IPS-20b (cell line): ENCODE measurements around the gene YJU2.

Source experiments
- H3K27ac ChIP-seq: one replicate; pipeline ENCODE4 v1.5.1; 2013; ENCODE audit warnings: low read length
- H3K27me3 ChIP-seq: 2 replicates; pipeline ENCODE4 v1.6.1; 2013; ENCODE audit warnings: mild to moderate bottlenecking, low read length, inconsistent platforms; ENCODE audit not compliant: insufficient read depth
- H3K36me3 ChIP-seq: 2 replicates; pipeline ENCODE4 v1.6.1; 2013; ENCODE audit warnings: low read depth, mild to moderate bottlenecking, inconsistent platforms, low read length, moderate library complexity; ENCODE audit not compliant: insufficient read depth
- H3K4me1 ChIP-seq: 2 replicates; pipeline ENCODE4 v1.6.1; 2013; ENCODE audit warnings: mild to moderate bottlenecking, control low read depth, inconsistent platforms, low read length, moderate library complexity; ENCODE audit not compliant: insufficient read depth
- H3K4me3 ChIP-seq: 2 replicates; pipeline ENCODE4 v1.5.1; 2013; ENCODE audit warnings: mild to moderate bottlenecking, low read length, inconsistent platforms
- H3K9ac ChIP-seq: 2 replicates; pipeline ENCODE4 v1.6.1; 2013; ENCODE audit warnings: low read depth, mild to moderate bottlenecking, inconsistent platforms, low read length, moderate library complexity
- H3K9me3 ChIP-seq: 2 replicates; pipeline ENCODE4 v1.6.1; 2013; ENCODE audit warnings: mild to moderate bottlenecking, low read depth, low read length, inconsistent platforms; ENCODE audit not compliant: insufficient read depth

YJU2 gene

DNA sequence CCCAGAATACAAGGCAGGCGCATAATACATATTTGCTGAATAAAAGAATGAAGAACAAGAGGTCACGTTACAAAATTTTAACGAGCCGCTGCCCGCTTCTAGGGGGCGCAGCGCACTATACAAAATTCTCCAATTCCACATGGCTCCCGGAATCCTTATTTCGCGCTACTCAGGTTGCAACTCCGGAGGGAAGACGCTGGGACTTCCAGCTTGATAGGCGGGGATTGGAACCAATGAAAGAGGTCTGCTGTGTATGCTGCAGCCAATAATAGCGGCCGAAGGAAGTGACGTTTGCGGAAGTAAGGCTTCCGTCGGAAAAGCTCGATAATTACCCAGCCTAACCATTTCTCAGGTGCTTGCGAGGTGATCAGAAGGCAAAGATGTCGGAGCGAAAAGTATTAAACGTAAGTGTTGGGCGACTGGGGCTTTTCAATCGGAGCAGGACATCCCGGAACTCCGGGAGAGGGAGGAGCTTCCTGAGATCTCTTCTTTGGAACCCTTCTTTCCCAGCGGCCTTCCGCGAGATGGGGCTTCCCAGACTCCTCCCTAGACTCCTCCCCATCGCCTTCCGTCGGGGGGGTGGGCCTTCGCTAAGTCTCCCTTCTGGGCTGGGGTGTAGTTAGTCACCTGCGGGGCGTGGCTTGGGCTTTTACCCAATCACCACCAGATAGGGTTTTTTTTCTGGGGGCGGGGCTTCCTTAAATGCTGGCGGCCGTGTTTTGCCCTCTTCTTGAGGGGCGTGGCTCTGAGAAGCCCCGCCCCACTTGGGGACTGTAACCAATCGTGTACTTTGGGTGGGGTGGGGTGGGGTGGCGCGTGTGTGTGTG is at the start of gene YJU2:
TSS of gene YJU2 (plus strand) at position 314 of the 827 bp plus-strand sequence. CDS start at position 381, 67 bp downstream.
- peaks cover 36% of the 10 kb centered on the region for H3K36me3 ChIP-seq
- H3K9me3 ChIP-seq = no peaks in the 10 kb centered on the region; the same call in 1 of the 2 replicates

DNA sequence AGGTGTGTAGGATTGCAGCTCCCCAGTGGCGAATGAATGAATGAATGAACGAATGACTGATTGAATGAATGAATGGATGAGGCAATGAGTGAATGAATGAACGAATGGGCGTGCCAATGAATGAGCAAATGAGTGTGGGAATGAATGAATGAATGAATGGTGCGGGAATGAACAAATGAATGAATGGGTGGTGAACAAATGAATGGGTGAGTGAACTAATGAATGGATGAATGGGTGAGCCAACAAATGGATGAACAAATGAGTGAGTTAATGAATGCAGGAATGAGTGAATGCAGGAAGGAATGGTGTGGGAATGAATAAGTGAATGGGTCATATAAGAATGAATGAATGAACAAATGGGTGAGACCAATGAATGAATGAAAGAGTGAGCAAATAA is 49.7 kb upstream of the YJU2 start:
- H3K36me3 ChIP-seq = no peaks in the 10 kb centered on the region
- H3K4me3 ChIP-seq = peak overlapping the region; percentile 63; the same call in 1 of the 2 replicates
- H3K9ac ChIP-seq = no peak overlapping the region
- no peaks in the 10 kb centered on the region for H3K9me3 ChIP-seq
- H3K4me1 ChIP-seq = peaks cover 2% of the 10 kb centered on the region; the same call in 1 of the 2 replicates
- no peak overlapping the region for H3K27ac ChIP-seq
- H3K27me3 ChIP-seq = peaks cover 33% of the 10 kb centered on the region

More for the DNA sequence above, at the start of gene YJU2:
- H3K27me3 ChIP-seq = 0 out of 2 replicates have a peak, but pooled peaks cover 1% of the 10 kb centered on the region
- H3K9ac ChIP-seq = peak within 1 kb of the TSS; percentile 89
- H3K27ac ChIP-seq = peak within 1 kb of the TSS; percentile 80
- H3K4me1 ChIP-seq = no peaks in the 10 kb centered on the region; the same call in 1 of the 2 replicates
- peak within 1 kb of the TSS; percentile 85 for H3K4me3 ChIP-seq

DNA sequence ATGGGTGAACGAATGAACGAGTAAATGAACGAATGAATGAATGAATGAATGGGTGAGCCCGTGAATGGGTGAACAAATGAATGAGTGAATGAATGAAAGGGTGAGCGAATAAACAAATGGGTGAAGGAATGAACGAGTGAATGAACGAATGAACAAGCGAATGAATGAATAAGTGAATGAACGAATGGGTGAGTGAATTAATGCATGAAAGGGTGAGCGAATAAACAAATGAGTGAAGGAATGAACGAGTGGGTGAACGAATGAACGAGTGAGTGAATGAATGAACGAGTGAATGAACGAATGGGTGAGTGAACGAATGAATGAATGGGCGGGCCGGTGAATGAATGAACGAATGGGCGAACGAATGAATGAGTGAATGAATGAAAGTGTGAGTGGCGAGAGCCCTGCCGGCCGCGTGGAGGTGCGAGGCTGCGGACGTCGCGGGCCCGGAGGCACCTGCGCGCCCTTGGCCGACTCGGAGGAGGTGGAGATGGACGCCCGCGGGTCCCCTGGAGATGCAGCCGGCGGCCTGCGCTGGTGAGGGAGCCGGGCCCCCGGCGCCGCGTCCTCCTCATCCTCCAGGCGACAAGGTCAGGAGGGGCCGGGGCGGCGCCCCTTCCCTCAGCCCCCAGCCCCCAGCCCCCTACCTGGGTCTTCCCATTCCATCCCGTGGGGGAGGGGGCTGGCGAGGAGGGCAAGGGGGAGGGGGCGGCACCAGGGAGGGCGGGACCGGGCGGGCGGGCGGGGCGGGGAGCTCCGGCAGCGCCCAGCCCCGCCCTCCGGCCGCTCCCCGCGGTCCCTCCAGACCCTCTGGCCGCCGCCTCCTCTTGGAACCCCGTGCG is 49.0 kb upstream of the YJU2 start:
- Histone ChIP-seq H3K9ac (no peak overlapping the region), H3K4me1 (peaks cover 2% of the 10 kb centered on the region; the same call in 1 of the 2 replicates), H3K9me3 (no peaks in the 10 kb centered on the region), H3K4me3 (peak overlapping the region; percentile 63), H3K27me3 (peaks cover 33% of the 10 kb centered on the region), H3K27ac (no peak overlapping the region), H3K36me3 (no peaks in the 10 kb centered on the region)

DNA sequence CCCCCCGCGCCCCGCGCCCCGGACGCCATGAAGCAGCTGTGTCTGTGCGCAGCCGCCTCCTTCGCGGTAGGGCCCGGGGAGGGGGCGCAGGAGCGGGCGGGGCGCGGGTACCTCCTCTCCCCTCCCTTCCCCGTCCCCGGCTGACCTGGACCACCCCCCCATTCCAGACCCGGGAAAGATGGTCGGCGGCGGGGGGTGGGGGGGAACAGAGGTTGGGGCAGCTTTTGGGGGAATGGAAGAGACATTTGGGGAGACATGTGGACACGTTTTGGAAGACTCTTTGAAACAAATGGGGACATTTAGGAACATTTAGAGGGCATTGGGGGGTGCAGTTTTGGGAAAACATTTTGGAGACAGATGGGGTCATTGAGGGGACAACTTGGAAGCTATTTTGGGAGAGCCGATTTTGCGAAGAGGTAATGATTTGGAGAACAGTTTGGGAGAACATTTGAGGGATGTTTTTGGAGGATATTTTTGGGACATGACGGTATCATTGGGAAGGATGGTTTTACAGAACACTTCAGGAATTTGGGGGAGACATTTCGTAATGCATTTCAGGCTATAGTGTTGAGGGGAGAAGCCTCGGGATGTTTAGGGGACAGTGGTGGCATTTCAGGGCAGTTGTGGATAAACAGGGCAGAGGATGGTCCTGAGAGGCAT is 48.3 kb upstream of the YJU2 start:
- H3K27ac ChIP-seq = no peak overlapping the region
- no peaks in the 10 kb centered on the region for H3K9me3 ChIP-seq
- peaks cover 33% of the 10 kb centered on the region for H3K27me3 ChIP-seq
- no peaks in the 10 kb centered on the region for H3K36me3 ChIP-seq
- H3K4me3 ChIP-seq = peak overlapping the region; percentile 55
- H3K9ac ChIP-seq = no peak overlapping the region; the same call in 1 of the 2 replicates
- H3K4me1 ChIP-seq = peaks cover 2% of the 10 kb centered on the region; the same call in 1 of the 2 replicates

DNA sequence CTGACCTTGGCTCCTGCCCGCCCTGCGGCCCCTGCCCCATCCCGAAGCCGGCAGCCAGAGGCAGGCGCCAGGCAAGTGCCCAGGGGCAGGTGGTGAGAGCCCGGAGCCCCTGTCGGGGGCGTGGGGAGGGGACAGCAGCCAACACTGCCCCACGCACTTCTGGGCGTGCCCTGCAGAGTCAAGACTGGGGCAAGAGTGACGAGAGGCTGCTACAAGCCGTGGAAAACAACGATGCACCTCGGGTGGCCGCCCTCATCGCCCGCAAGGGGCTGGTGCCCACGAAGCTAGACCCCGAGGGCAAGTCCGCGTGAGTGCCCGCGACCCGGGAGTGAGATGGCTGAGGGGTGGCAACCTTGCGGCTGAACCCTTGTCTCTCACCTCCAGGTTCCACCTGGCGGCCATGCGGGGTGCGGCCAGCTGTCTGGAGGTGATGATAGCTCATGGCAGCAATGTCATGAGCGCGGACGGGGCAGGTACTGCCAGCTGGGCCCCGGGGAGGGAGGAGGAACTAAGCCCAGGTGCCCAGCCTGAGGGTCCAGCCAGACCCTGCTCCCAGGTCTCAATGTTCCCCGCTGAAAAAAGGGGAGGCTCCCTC is 47.1 kb upstream of the YJU2 start:
- Histone ChIP-seq H3K9me3 (no peaks in the 10 kb centered on the region), H3K4me3 (no peak overlapping the region), H3K36me3 (no peaks in the 10 kb centered on the region), H3K4me1 (peaks cover 2% of the 10 kb centered on the region; the same call in 1 of the 2 replicates), H3K27me3 (peaks cover 33% of the 10 kb centered on the region), H3K9ac (no peak overlapping the region), H3K27ac (no peak overlapping the region)

DNA sequence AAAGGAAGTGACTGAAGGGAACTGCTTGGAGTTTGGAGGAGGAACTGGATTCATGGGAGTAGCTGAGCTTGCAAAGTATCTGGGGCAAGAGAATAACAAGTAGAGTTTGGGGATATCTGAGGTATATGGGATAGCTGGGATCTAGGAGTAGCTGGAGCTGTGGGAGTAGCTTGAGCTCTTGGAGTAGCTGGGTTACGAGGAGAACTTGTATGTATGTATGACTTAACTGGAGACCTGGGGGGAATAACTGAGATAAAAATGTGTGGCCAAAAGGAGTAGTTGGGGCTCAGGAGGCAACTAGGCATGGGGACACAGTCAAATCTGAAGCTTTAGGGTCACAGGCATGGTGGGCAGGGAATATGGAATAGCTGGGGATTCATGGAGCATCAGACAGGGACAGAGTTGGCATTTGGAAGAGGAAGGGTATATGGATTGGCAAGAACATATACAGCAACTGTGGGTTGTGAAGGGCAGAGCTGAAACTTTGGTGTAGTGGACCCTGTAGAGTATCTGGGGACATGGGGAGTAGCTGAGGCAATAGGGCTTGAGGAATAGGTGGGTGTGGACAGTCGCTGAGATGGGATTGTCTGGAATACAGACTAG is 45.8 kb upstream of the YJU2 start:
- Histone ChIP-seq H3K4me1 (peaks cover 2% of the 10 kb centered on the region; the same call in 1 of the 2 replicates), H3K27me3 (peaks cover 33% of the 10 kb centered on the region)

DNA sequence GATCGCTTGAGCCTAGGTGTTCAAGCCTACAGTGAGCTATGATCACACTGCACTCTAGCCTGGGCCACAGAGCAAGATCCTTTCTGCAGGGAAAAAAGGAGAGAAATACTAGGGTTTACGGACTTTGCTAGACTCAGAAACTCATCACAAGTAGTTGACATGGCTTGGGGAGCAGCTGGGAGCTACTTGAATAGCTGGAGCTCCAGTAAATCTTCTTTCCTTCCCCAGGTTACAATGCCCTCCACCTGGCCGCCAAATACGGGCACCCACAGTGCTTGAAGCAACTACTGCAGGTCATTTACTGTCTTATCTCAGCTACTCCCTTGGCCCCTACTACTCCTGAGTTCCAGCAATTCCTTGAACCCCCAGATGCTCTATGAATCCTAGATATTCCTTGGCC is 45.1 kb upstream of the YJU2 start:
- Histone ChIP-seq H3K4me3 (no peak overlapping the region), H3K4me1 (peaks cover 2% of the 10 kb centered on the region; the same call in 1 of the 2 replicates), H3K27me3 (peaks cover 31% of the 10 kb centered on the region), H3K9me3 (no peaks in the 10 kb centered on the region), H3K36me3 (no peaks in the 10 kb centered on the region), H3K9ac (no peak overlapping the region), H3K27ac (no peak overlapping the region)

More for the DNA sequence above, 45.8 kb upstream of the YJU2 start:
- H3K4me3 ChIP-seq = no peak overlapping the region
- H3K36me3 ChIP-seq = no peaks in the 10 kb centered on the region
- H3K9me3 ChIP-seq = no peaks in the 10 kb centered on the region
- no peak overlapping the region for H3K9ac ChIP-seq
- H3K27ac ChIP-seq = no peak overlapping the region

DNA sequence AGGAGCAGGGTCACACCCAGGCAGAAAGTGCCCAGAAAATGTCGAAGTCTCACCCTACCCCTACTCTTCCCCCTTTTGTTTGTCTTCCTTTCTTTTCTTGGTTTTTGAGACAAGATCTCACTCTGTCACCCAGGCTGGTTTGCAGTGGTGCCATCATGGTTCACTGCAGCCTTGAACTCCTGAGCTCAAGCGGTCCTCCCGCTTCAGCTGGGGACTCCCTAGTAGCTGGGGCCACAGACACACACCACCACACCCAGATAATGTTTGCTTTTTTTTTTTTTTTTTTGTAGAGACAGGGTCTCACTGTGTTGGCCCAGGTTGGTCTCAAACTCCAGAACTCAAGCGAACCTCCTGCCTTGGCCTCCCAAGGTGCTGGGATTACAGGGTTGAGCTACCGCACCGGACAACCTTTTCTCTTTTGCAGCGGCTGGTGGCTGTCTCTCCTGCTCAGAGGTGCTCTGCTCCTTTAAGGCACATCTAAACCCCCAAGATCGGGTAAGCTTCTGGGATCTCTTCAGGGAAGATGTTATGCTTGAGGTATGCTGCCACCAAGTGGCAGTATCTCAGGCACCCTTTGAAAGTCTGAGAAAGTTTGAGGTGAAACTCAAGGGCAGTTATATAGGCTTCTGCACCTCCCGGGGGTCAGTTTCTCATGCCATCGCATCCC is 39.9 kb upstream of the YJU2 start:
- H3K27ac ChIP-seq = no peak overlapping the region
- no peaks in the 10 kb centered on the region for H3K9me3 ChIP-seq
- no peaks in the 10 kb centered on the region for H3K4me1 ChIP-seq
- no peaks in the 10 kb centered on the region for H3K36me3 ChIP-seq
- no peaks in the 10 kb centered on the region; the same call in 1 of the 2 replicates for H3K27me3 ChIP-seq
- no peak overlapping the region for H3K9ac ChIP-seq
- H3K4me3 ChIP-seq = no peak overlapping the region

DNA sequence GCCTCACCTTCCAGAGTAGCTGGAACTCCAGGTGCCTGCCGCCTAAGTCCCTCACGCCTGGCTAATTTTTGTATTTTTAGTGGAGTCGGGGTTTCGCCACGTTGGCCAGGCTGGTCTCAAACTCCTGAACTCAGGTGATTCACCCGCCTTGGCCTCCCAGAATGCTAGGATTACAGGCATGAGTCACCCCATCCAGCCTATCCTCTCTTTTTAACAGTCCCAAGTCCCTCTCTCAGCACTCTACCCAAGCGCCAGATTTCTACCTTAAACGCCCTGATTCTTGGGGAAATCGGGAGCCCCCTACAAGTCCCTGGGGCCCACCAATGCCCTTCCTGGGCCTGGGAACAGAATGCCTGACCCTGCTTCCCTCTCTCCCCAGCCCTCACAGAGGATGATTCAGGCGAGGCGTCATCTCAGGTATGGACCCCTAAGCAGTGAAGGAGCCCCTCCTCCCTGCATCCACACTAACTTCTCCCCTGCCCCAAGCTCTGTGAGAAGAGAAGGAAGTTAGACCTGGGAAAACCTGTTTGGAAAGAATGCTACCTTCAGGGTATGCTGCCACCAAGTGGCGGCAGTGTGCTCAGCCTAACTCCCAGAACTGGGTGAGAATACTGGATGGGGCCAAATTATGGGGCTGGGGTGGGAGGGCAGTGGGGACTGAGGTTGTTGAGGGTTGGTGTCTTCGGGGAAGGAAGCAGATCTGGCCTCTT is 38.3 kb upstream of the YJU2 start:
- Histone ChIP-seq H3K9me3 (no peaks in the 10 kb centered on the region), H3K4me1 (no peaks in the 10 kb centered on the region)

DNA sequence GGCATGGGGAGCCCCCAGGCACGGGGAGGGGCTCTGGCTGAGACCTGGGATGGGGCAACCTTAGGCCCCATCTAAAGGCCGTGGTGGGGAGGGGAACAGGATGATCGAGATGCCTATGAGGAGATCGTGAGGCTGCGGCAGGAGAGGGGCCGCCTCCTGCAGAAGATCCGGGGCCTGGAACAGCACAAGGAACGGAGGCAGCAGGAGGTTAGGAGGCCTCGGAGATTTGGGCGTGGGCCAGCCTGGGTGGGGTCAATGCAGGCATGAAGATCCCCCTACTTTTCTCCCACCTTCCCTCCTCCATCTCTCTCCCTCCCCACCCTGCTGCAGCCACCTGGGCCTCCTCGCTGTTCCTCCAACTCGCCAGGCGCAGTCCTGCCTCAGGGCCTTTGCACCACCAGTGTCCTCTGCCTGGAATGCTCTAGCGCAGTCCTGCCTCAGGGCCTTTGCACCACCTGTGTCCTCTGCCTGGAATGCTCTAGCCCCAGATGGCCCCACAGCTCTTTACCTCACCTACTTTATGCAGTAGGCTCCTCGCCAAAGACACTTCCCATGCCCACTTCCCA is 36.6 kb upstream of the YJU2 start:
- no peak overlapping the region for H3K9ac ChIP-seq
- no peaks in the 10 kb centered on the region for H3K4me1 ChIP-seq
- H3K27me3 ChIP-seq = no peaks in the 10 kb centered on the region

More for the DNA sequence above, 38.3 kb upstream of the YJU2 start:
- H3K36me3 ChIP-seq = no peaks in the 10 kb centered on the region
- H3K9ac ChIP-seq = no peak overlapping the region
- H3K4me3 ChIP-seq = no peak overlapping the region
- no peak overlapping the region for H3K27ac ChIP-seq
- H3K27me3 ChIP-seq = no peaks in the 10 kb centered on the region

More for the DNA sequence above, 36.6 kb upstream of the YJU2 start:
- no peak overlapping the region for H3K27ac ChIP-seq
- no peaks in the 10 kb centered on the region for H3K36me3 ChIP-seq
- H3K4me3 ChIP-seq = no peak overlapping the region
- H3K9me3 ChIP-seq = no peaks in the 10 kb centered on the region
